ENCODE results near the gene PIP4K2A. TPM values are rescaled to one million over a fixed set of nuclear protein-coding genes. Genes with fewer than 3 reads are reported as not detected.

PIP4K2A gene
- total and polyA plus RNA-seq, 4 donors: 7.3 to 42.2 (median 27.6) TPM

- 82 to 89% methylated on average over 3 of the region's 3 CpGs for WGBS, 2 donors
- H3K4me3 ChIP-seq: no peak overlapping the region
- peaks cover 0 to 9% (median 0%) of the 10 kb centered on the region in 3 donors for H3K27me3 ChIP-seq (ENCODE audit: control insufficient read depth in 3 of 3, insufficient read depth in 3 of 3, low read length in 2 of 3)
- no peak for DNase-seq
- peaks cover 0 to 19% (median 6%) of the 10 kb centered on the region in 5 donors for H3K4me1 ChIP-seq (ENCODE audit: control insufficient read depth in 5 of 5, insufficient read depth in 5 of 5, low read length in 5 of 5)
- no peak overlapping the region for H3K9ac ChIP-seq (ENCODE audit: insufficient read depth in 1 of 2, low read length in 2 of 2)
- no peak for ATAC-seq (ENCODE audit: insufficient read depth, low FRiP score)
- no peaks in the 10 kb centered on the region for H3K9me3 ChIP-seq (ENCODE audit: control insufficient read depth in 4 of 4, insufficient read depth in 3 of 4, low read length in 3 of 4)
- TF ChIP-seq CTCF (IDR thresholded peaks at IDR 0.05; ENCODE audit: control extremely low read depth, extremely low read depth): no peak
- no peak overlapping the region for H3K27ac ChIP-seq (ENCODE audit: low read depth in 1 of 2, low read length in 1 of 2)
- no peaks in the 10 kb centered on the region for H3K36me3 ChIP-seq (ENCODE audit: control insufficient read depth in 4 of 4, insufficient read depth in 4 of 4, low read length in 4 of 4)
Measured at GRCh38 chr10:22711373-22711772, 3.0 kb downstream of the PIP4K2A start.

GRCh38 chr10:22710139-22710745 lies 4.1 kb downstream of the PIP4K2A start:
- WGBS, 2 donors: 69 to 81% methylated on average over 10 of the region's 10 CpGs
- no peak for DNase-seq
- Histone ChIP-seq H3K27ac (ENCODE audit: low read depth in 1 of 2, low read length in 1 of 2) (peak overlapping the region in 1 of 2 donors; percentile 33), H3K4me1 (ENCODE audit: control insufficient read depth in 5 of 5, insufficient read depth in 5 of 5, low read length in 5 of 5) (peaks cover 0 to 19% (median 6%) of the 10 kb centered on the region in 5 donors), H3K9ac (ENCODE audit: insufficient read depth in 1 of 2, low read length in 2 of 2) (no peak overlapping the region), H3K36me3 (ENCODE audit: control insufficient read depth in 4 of 4, insufficient read depth in 4 of 4, low read length in 4 of 4) (no peaks in the 10 kb centered on the region), H3K27me3 (ENCODE audit: control insufficient read depth in 3 of 3, insufficient read depth in 3 of 3, low read length in 2 of 3) (peaks cover 0 to 9% (median 0%) of the 10 kb centered on the region in 3 donors), H3K4me3 (no peak overlapping the region), H3K9me3 (ENCODE audit: control insufficient read depth in 4 of 4, insufficient read depth in 3 of 4, low read length in 3 of 4) (no peaks in the 10 kb centered on the region)
- no peak for ATAC-seq (ENCODE audit: insufficient read depth, low FRiP score)
- no peak for TF ChIP-seq CTCF (IDR thresholded peaks at IDR 0.05; ENCODE audit: control extremely low read depth, extremely low read depth)

GRCh38 chr10:22708772-22709171 lies 5.6 kb downstream of the PIP4K2A start:
- no peak for DNase-seq
- Histone ChIP-seq H3K4me1 (ENCODE audit: control insufficient read depth in 5 of 5, insufficient read depth in 5 of 5, low read length in 5 of 5) (peaks cover 0 to 17% (median 4%) of the 10 kb centered on the region in 5 donors), H3K9ac (ENCODE audit: insufficient read depth in 1 of 2, low read length in 2 of 2) (no peak overlapping the region), H3K4me3 (no peak overlapping the region), H3K9me3 (ENCODE audit: control insufficient read depth in 4 of 4, insufficient read depth in 3 of 4, low read length in 3 of 4) (no peaks in the 10 kb centered on the region), H3K27me3 (ENCODE audit: control insufficient read depth in 3 of 3, insufficient read depth in 3 of 3, low read length in 2 of 3) (peaks cover 0 to 9% (median 0%) of the 10 kb centered on the region in 3 donors), H3K36me3 (ENCODE audit: control insufficient read depth in 4 of 4, insufficient read depth in 4 of 4, low read length in 4 of 4) (no peaks in the 10 kb centered on the region), H3K27ac (ENCODE audit: low read depth in 1 of 2, low read length in 1 of 2) (no peak overlapping the region)
- TF ChIP-seq CTCF (IDR thresholded peaks at IDR 0.05; ENCODE audit: control extremely low read depth, extremely low read depth): no peak
- 95 to 100% methylated on average over 1 of the region's 1 CpG for WGBS, 2 donors
- no peak for ATAC-seq (ENCODE audit: insufficient read depth, low FRiP score)

GRCh38 chr10:22705527-22705926 lies 8.9 kb downstream of the PIP4K2A start:
- 87 to 90% methylated on average over 5 of the region's 5 CpGs for WGBS, 2 donors
- Histone ChIP-seq H3K27ac (ENCODE audit: low read depth in 1 of 2, low read length in 1 of 2) (no peak overlapping the region), H3K9me3 (ENCODE audit: control insufficient read depth in 4 of 4, insufficient read depth in 3 of 4, low read length in 3 of 4) (no peaks in the 10 kb centered on the region), H3K36me3 (ENCODE audit: control insufficient read depth in 4 of 4, insufficient read depth in 4 of 4, low read length in 4 of 4) (no peaks in the 10 kb centered on the region), H3K27me3 (ENCODE audit: control insufficient read depth in 3 of 3, insufficient read depth in 3 of 3, low read length in 2 of 3) (no peaks in the 10 kb centered on the region), H3K4me3 (no peak overlapping the region), H3K9ac (ENCODE audit: insufficient read depth in 1 of 2, low read length in 2 of 2) (no peak overlapping the region), H3K4me1 (ENCODE audit: control insufficient read depth in 5 of 5, insufficient read depth in 5 of 5, low read length in 5 of 5) (peaks cover 5 to 15% (median 7%) of the 10 kb centered on the region in 5 donors)
- ATAC-seq (ENCODE audit: insufficient read depth, low FRiP score) (no peak), DNase-seq (no peak)
- TF ChIP-seq CTCF (IDR thresholded peaks at IDR 0.05; ENCODE audit: control extremely low read depth, extremely low read depth): no peak

Measured in lung (tissue), 12 donors.